Thyroid gland (tissue), 4 donors: ENCODE measurements around the gene MEIS3.

ENCODE experiments used
- CTCF ChIP-seq, 6 experiments: fragments of 200-600 bp in 3 of 6; fragments of 450-650 bp in 3 of 6; sonication (generic) in 3 of 6; IDR thresholded peaks; one replicate each; pipeline ENCODE4 v1.5.1; 2016 to 2019; ENCODE audit warnings: antibody characterized with exemption in 6 of 6, mild to moderate bottlenecking in 2 of 6, inconsistent platforms in 1 of 6, moderate library complexity in 1 of 6
- POLR2A ChIP-seq, 2 donors: fragments of 450-650 bp; IDR thresholded peaks; one replicate each; pipeline ENCODE4 v1.6.1; 2017; ENCODE audit warnings: antibody characterized with exemption in 2 of 2, mild to moderate bottlenecking in 2 of 2, moderate library complexity in 1 of 2

GRCh38 chr19:47375694-47376588 is 43.4 kb downstream of the MEIS3 start:
- TF ChIP-seq CTCF (IDR thresholded peaks at IDR 0.05) (no peak), POLR2A (IDR thresholded peaks at IDR 0.05) (no peak)
